LoVo (cell line): Measurements from ENCODE around the gene DLX2.

Experiments used
- DNase-seq: peaks from one replicate; pipeline ENCODE4 v3.0.0-alpha.2; 2016; ENCODE audit warnings: low spot score

Gene DLX2

DNA sequence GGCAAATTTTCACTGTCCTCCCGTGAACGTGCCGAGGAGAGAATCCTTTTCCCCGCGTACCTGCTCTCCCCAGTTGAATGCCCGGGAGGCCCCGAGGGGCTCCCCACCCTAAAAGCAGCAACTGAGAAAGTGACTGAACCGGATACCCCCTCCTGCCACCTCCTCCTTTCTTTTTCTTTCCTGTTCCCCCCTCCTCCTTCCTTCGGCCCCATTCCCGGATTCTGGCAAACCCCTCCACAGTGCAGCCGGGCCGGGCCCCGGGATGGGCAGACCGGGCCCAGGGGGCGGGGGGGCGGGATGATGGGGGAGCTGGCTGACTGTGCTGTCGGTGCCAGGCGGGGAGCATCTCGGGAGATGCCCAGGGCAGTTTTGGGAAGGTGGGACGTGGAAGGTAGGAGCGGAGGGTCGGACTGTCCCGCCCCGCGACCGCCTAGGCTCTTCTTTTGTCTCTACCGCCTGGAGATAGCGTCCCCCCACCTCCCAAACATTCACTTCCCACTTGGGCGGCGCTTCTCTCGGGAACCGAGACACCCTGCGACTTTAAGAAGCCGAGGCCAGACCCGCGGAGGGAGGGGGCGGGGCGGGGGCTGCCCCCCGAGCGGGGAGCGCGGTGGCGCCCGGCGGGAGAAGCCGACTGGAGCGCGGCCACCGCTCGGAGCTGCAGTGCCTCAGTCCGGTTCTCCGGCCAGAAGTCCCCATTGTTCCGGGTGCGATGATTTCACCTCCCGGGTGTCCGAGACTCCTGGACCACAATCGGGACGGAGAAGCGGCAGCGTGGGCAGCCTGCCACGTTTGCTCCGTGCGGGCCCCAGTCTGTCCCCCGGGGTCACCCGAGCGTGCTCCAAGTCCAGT, 8.2 kb downstream of the DLX2 start:
- DNase-seq = peak; percentile 34

DNA sequence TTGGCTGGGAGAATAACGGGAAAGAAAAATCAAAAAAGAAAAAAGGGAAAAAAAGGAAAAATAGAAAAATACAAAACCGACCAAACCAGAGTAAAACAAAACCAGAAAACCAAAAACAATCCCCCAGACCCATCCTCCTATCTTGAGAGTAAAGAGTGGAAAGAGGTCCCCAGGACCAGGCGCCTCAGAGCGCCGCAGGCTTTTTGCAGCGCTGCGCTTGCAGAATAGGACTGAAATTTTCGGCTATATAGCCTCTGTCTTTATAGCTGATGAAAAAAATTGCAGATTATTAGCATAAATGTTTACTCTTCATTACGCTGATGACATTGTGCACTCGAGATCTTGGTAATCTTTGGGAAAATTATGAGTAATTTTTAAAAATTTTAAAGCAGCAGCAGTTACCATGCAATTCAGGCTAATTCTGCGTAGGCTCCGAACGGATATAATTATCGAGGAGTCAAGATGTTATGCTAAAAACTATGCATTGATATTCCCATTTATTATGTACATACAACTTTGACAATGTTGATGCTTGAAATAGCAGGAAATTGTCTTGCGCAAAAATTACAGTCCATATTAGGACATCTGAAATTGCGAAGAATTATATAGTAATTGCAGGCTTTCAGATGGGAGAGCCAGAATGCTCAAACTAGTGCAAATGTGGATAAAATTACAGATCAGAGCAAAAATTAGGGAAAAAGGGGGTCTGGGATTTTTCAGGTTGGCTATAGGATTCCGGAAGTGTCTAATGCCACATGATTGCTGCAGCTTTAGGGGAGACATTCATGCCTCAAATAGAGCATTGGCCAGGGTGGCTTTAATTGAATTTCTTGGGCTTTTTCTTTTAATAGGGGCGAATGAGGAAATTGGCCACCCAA, 9.0 kb downstream of the DLX2 start:
- DNase-seq = no peak

GRCh38 chr2:172092716-172093415, 9.8 kb downstream of the DLX2 start:
- no peak for DNase-seq

- DNase-seq = no peak
These were observed 10.7 kb downstream of the DLX2 start for GRCh38 chr2:172091761-172092566.

- no peak for DNase-seq
These were observed 11.6 kb downstream of the DLX2 start for GRCh38 chr2:172091000-172091641.

DNA sequence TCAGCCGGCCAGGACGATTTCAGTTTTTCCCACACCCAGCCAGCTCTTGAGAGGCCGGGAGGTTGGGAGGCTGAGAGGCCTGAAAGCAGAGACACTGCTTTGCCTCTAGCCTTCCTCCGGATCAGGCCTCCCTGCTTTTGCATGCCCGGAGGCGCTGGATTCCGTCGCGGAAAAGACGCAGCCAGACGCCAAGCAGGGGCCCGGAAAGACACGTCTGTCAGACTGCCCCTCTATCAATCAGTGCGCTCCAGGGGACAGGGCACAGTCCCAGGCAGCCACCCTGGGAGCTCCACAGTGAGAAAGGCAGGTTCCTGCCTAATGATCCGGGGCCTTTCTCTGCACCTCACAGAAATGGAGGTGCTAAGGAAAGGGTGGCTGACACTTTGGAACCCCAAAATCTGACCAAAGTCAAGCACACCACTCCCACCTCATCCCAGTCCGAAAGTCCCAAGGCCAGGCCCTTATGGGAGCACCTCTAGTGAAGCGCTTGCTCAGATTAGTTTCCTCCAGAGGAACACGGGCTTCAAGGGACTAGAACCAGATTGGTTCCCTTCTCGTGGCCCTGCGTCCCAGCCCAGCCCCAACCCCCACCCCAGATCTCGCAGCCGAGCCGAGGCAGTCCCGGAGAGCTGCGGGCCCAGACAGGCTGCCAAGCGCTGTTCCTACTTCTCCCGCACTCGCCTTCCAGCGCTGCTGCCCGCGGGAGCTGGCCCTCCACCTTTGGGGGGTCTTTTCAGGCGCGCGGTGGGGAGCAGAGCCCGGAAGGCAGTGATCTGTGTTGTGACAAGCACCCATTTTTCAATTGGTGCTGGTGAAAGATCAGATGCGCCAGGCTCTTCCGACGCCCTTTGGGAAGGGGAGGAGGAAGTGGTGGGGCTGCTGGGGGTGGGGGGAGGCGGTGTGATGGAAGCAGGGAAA, 12.4 kb downstream of the DLX2 start:
- no peak for DNase-seq

DNA sequence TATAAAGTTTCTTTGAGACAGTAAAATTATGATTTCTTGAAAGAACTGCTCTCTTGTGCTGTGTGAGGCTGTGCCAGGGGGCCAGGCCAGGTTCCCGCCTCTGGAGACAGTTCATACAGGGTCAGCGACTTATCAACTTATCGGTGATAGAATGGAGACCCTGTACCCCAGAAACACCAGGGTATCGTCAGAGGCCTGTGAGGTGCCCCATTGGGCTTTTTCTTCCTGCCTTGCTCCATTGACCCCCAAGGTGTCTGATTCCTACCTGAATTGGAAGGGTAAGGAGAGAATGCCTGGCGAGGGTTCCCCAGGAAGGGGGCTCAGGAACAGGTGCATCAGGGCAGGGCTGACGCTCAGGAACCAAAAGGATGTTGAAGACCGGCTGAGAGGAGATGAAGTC, 13.1 kb downstream of the DLX2 start:
- no peak for DNase-seq

DNA sequence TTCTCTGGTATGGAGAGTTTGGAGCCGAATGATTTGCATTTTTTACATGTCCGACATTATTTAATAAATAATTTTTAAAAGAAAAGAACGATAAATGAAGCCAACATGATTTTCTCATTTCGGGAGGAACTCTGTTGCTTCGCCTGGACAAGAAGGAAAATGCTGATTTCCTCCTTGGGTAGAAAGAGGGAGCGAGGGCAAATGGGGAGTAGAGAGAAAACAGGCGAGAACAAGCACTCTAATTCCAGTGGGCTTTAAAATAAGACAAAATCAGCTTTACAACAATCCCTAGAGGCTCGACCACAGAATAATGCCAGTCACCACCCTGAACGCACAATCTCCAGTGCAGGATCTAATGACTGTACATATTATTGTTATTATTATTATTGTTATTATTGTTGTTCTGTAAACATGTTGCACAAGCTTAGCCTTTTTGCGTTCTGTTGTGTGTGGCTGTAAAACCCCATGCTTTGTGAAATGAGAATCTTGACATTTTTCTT, 13.6 kb downstream of the DLX2 start:
- no peak for DNase-seq

GRCh38 chr2:172088245-172089004, 14.3 kb downstream of the DLX2 start:
- no peak for DNase-seq

DNA sequence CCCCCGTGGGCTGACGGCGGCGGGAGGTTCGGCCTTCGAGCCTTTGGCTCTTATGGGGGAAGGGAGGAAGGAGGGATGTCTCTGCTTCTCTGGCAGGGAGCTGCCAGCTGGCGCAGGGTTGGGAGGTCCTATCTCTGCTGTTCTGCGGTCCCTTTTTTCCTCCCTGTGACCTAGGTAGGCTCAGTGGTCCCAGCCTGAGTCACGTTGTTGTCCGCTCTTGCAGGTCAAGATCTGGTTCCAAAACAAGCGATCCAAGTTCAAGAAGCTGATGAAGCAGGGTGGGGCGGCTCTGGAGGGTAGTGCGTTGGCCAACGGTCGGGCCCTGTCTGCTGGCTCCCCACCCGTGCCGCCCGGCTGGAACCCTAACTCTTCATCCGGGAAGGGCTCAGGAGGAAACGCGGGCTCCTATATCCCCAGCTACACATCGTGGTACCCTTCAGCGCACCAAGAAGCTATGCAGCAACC, 14.9 kb downstream of the DLX2 start:
- DNase-seq = no peak

DNA sequence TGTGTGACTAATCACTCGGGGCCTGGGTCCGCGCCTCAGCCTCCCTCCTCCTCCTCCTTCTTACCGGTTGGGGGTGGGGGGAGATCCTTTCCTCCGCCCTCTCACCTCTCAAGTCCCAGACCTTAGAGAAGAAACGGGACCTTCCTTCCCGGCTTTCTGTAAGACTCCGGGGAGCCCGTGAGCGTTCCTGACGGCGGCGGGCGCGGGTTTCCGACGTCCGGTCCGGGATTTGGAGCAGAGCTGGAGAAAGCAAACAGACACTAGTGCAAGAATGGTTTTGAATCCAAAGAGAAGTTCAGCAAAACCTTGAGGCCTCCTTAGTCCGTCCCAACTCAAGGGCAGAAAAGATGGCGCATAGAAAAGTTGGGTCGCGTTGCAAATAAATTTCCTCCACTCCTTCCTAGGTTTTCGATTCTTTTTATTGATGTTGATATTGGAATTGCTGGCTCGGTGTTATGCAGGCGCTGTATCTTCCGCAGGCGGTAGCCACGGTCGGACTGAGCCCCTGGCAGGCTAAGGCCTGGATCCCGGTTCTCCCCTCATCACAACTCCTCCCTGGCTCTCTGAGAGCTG, 15.4 kb downstream of the DLX2 start:
- no peak for DNase-seq

DNA sequence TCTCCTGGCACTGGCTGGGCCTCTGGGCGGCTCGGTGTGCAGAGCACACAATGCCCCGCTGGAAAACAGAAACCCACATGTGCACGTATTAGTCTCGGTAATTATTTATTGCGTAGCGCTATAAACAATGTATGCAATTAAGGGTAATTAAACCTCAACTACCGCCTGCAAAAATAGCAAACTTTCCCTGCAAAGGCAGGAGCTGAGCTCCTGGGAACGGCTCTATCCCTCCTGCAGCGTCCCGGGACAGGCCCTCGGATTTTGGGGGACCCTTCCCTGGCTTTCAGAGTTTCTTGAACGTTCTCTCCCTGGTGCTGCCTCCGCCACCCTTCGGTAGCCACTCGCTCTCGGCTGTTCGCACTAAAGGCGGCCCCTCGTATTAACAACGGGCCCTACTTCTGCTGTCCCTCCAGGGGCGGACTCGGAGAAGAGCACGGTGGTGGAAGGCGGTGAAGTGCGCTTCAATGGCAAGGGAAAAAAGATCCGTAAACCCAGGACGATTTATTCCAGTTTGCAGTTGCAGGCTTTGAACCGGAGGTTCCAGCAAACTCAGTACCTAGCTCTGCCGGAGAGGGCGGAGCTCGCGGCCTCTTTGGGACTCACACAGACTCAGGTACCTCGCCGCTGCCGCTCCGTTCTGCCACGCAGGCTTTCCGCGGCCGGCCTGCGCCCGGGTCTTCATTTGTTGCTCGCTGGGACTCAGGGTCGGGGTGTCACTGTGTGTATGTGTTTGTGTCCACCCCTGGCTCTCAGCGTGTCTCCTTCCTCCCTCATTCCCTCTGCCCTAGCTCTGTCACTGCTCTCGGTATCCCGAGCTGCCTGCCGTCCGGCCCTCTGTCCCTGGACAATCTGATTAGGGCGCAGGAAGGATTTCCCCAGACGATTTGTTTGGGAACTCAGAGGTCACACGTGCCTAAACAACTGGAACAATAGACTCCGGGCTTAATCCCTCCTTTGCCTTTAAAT, 16.2 kb downstream of the DLX2 start:
- DNase-seq = no peak

DNA sequence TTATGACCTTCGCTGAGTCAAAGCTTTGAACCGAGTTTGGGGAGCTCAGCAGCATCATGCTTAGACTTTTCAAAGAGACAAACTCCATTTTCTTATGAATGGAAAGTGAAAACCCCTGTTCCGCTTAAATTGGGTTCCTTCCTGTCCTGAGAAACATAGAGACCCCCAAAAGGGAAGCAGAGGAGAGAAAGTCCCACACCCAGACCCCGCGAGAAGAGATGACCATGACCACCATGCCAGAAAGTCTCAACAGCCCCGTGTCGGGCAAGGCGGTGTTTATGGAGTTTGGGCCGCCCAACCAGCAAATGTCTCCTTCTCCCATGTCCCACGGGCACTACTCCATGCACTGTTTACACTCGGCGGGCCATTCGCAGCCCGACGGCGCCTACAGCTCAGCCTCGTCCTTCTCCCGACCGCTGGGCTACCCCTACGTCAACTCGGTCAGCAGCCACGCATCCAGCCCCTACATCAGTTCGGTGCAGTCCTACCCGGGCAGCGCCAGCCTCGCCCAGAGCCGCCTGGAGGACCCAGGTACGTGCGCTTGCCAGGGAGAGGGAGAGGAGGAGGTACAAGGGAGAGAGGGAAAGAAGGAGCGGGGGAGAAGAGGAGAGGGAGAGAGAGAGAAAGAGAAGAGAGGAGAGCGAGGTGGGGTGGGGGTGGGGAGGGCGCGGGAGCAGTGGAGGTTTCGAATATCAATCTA, 17.1 kb downstream of the DLX2 start, which contains the start of gene DLX1:
TSS of gene DLX1 (plus strand) at position 48 of the 700 bp plus-strand sequence. CDS start at position 219, 171 bp downstream.
- DNase-seq = no peak

DNA sequence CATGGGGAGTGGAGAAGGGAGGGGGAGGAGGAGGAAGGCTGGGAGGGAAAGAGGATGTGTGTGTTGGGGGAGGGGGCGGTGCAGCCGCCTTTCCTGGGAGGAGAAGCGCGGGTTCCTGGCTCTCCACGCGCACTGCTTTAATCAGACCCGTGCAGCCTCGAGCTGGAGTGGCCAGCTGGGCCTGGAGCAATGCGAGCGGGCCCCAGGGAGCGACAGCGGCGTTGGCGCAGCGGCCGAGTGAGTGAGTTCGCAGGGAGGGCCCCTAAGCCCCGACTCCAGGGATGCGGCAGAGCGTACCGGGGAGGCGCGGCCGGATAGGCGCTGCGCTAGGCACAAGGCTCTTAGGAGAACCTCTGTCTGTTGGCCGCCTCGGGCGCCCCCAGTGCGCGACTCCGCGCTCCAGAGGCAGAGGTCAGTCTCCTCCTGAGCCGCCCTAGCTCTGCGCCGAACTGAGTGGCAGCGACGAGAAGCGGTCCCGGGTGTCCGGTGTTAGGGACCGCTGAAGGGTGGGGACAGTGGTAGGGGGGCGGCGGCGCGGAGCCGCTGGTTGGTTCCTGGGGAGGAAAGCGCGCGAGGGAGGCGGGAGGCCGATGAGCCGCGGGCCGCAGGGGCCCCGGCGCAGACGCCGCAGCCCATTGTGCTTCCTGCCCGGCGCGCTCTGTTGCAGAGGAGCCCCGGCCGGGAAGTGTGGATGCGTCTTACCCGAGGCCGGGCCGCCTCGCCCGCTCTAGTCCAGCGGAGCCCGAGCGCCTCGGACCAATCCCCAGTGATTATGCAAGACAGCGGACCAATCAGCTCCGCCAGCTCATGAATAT, 17.8 kb downstream of the DLX2 start:
- DNase-seq = peak; percentile 90

- no peak for DNase-seq
These were observed 18.4 kb downstream of the DLX2 start for GRCh38 chr2:172084395-172084644.
